Medulla oblongata (tissue), 1 donor: ENCODE results near the gene PPP1CA.
A peak's percentile ranks its signal among the peaks of the same experiment; 100 is the strongest.

Source experiments
- DNase-seq: peaks from one replicate; pipeline ENCODE4 v3.0.0-alpha.2; 2015; ENCODE audit errors: extremely low spot score

The PPP1CA gene

GRCh38 chr11:67369275-67369674 is 32.4 kb downstream of the PPP1CA start:
- no peak for DNase-seq

DNA sequence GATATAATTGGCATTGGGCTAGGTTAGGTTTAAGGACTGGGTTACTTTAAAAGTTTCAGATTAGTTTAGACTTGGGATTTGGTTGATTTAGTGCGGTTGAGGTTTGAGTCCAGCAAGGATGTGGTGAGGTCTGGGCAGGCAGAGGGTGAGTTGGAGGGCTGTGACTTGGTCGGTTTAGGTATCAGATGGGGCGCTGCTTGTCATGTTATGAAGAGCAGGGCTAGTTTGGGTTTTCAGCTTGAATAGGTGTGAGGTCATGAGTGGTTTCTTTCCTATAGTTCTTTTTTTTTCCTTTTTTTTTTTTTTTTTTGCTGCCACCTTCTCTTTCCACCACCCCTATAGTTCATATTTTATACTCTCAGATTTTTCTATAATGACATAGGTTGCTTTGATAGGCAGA is 33.0 kb downstream of the PPP1CA start:
- DNase-seq: no peak

DNA sequence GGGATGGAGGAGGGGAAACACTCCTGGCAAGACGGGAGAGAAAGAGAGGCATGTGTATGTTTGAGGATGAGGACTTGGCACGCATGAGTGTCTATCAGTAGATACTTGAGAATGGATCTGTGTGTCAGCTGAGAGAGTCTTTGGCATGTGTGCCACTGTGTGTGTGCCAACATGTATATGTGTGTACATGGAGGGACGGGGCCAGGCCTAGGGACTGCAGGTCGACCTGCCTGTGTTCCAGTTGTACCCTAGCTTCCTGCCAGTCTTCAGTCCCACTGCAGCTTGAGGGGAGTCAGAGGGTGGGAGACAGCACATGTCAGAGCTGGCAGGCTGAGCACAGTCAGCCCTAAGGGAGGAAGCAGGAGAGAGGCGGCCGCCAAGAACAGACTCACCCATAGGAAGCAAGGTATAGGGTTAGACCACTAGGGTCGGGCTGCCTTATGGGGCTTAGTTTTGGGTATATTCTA is 33.9 kb downstream of the PPP1CA start:
- no peak for DNase-seq

GRCh38 chr11:67366961-67367760 is 34.5 kb downstream of the PPP1CA start:
- no peak for DNase-seq

GRCh38 chr11:67366546-67366945 is 35.1 kb downstream of the PPP1CA start:
- no peak for DNase-seq

- DNase-seq: no peak
These were observed 35.8 kb downstream of the PPP1CA start for GRCh38 chr11:67365736-67366444.

DNA sequence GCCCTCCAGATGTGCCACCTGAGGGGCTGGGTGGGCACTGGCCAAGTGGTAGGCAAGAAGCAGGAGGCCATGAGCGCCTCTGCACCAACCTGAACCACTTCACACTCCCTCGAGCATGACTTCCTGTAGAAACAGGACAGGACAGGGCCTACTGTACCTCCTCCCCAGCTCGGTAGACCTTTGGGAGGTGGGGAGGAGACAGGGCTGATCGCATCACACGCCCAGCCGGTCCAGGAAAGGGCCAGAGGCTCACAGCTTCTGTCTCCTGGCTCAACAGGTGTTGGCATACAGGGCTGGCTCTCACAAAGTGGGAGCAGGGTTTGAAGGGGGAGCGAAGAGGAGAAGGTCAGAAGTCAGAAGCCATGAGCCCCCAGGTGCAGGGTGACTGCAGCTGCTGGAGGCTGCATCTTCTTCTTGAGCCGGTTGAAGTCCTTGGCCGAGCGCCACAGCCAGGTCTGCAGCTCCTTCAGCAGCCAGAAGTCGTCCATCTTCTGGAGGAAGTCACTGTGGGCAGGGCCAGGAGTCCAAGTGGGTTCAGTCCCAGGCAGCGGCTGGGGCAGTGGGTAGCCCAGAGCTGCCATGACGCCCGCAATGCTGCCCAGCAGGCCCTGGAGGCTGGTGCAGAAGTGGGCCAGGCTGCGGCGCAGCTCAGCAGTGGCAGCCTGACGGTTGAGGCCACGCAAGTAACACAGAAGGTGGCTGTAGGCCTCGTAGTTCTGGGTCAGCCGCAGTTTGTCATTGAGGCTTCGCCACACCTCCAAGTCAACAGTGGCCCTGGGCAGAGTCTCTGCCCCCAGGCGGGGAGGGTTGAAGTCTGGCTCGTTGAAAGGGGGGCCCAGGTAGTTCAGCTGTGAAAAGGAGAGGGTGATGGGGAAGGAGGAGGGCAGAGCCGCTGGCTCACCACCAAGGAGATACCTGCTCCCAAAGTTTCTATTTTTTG is 36.6 kb downstream of the PPP1CA start:
- no peak for DNase-seq

GRCh38 chr11:67364169-67364568 is 37.5 kb downstream of the PPP1CA start:
- DNase-seq: no peak

GRCh38 chr11:67357831-67358670 is 43.6 kb downstream of the PPP1CA start:
- DNase-seq: no peak

GRCh38 chr11:67356864-67357561 is 44.6 kb downstream of the PPP1CA start:
- peak; percentile 77 for DNase-seq

DNA sequence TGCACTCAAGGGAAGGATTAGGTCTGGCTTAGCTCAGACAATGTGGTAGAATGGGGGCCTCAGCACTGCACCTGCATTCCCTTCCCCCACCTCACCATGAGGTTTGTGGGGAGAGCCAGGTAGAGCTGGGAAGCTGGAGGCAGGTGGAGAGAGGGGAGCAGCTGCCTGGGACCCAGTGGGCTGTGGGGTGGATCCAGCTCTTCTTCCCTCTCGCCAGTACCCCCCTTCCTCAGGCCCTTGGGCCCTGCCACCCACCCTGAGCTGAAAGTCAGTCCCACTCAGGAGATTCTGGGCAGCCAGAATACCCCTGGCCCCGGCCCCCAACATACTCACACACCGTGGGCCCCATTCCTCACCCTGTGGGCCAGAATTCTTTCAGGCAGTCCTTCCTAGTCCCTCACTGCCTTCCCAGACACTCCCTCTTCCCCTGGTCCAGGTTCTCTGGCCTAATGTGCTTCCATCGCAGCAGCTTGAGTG is 45.2 kb downstream of the PPP1CA start:
- DNase-seq: no peak

- DNase-seq: no peak
These were observed 45.8 kb downstream of the PPP1CA start for GRCh38 chr11:67355794-67356386.

DNA sequence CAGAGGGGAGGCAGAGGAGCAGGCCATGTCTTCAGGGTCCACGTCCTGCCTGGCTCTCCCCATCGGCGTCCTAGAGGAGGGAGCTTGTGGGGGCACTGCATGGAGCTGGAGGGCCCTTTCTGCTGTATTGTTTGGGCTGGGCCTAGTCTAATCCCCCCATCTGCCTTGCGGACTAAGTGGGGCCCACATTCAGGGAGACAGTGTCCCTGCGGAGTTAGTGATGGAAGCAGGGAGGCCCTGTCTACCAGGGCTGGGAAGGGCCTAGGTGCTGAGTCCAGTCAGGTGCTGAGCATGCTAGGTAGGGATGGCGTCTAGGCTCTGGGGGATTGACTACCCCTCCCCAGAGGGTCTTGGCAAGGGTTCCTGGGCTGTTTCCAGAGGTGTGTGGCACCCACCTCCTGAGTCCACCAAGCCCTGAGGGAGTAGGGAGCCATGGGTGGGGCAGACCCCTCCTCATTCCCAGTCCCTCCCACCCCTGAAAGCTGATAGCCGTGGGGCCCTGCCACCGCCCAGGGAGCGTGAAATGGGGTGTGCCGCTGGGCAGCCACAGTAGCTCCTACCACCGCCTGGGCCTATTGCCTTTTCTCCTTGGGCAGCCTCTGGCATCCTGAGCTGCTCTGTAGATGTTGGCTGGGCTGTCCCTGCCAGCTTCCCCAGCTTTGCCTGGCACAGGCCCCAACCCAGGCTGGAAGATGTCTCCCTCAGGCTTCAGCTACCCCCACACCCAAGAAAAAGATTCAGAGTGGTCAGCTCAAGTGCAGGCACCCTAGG is 46.5 kb downstream of the PPP1CA start:
- no peak for DNase-seq

GRCh38 chr11:67354075-67355022 is 47.3 kb downstream of the PPP1CA start:
- DNase-seq: no peak

- peak; percentile 98 for DNase-seq
These were observed 48.2 kb downstream of the PPP1CA start, which contains the start of gene POLD4 for GRCh38 chr11:67353317-67354074. Gene POLD4, minus strand, starts transcription at chr11:67353546. Its CDS starts 147 bp downstream, at chr11:67353399.

- no peak for DNase-seq
These were observed 48.9 kb downstream of the PPP1CA start for GRCh38 chr11:67352546-67353316.
